ENCODE measurements around the gene HLCS.

Gene HLCS

DNA sequence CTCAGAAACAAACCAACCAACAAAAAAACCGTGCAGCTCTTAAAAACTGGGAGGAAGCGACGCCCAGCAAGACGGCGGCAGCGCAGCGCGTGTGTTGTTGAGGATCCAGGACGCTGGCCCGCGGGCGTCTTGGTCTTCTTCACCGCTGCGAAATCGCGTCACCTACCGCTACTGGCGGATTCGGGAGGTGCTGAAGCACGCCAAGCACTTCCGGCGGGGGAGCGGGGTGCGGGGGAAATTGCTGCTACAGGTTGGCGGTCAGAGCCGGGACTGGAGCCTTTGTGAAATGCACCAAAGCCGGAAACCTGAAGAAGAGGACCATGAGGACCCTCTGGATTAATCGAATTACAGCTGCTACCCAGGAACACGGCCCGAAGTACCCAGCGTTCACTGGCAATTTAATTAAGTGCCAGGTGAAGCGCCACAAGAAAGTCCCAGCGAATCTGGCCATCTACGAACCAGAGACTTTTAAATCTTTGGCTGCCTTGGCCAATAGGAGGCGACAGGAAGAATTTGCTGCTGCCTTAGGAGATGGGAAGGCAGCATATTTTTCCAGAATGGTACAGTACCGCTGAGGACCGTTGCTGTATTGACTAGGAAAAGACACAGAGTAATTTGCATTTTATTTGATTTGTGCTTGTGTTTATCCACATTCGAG lies 28.2 kb upstream of the HLCS start (continued):
- TF ChIP-seq ZNF394 (tag by site-specific recombination; IDR thresholded peaks at IDR 0.05; ENCODE audit: borderline replicate concordance) = no peak

DNA sequence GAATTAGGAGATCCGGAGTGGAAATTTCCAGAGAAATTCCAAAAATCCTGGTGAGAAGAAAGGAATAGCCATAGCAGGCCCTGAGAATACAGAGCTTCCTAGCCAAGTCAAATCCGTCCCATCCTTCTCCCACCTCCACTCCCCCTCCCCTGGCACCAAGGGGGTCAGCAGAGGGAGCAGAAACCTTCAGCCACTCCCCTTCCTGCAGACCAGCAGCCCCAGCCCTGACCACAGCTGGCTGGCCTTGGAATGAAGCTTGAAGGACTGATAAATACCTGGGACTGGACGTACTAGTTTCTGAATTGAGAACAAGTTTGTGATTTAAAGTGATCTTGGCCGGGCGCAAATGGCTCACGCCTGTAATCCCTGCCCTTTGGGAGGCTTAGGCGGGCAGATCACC lies 26.2 kb upstream of the HLCS start:
- no peaks in the 10 kb centered on the region for H3K9me3 ChIP-seq (ENCODE audit: control insufficient read depth, insufficient read depth, low read depth, low read length)
- no peak overlapping the region for H3K27ac ChIP-seq (ENCODE audit: extremely low read depth, low read depth, low read length)
- no peaks in the 10 kb centered on the region for H3K4me1 ChIP-seq (ENCODE audit: control insufficient read depth, insufficient read depth, low read length)
- ChIA-PET CTCF (interaction anchor here (0.6 to 2.9 kb wide), 3 partner anchors 10 to 83 kb away, joined by 3 to 8 read pairs (median 5); no protein-coding TSS in a partner anchor), POLR2A (no interaction called here)
- H3K36me3 ChIP-seq (ENCODE audit: control insufficient read depth in 2 of 2, insufficient read depth in 1 of 2, low read length in 2 of 2) = no peaks in the 10 kb centered on the region
- TF ChIP-seq GLI4 (tag by site-specific recombination; IDR thresholded peaks at IDR 0.05) (no peak), ZNF555 (tag by site-specific recombination; conservative IDR thresholded peaks at IDR 0.05) (no peak), ZBTB1 (tag by site-specific recombination; IDR thresholded peaks at IDR 0.05) (no peak), ZFP37 (tag by site-specific recombination; IDR thresholded peaks at IDR 0.05) (no peak), ZNF366 (tag by site-specific recombination; conservative IDR thresholded peaks at IDR 0.05) (no peak), ZNF600 (tag by site-specific recombination; IDR thresholded peaks at IDR 0.05) (no peak), ZNF184 (tag by site-specific recombination; IDR thresholded peaks at IDR 0.05) (no peak), ZNF18 (tag by site-specific recombination; IDR thresholded peaks at IDR 0.05) (no peak)
- TF ChIP-seq, protein P1, sequence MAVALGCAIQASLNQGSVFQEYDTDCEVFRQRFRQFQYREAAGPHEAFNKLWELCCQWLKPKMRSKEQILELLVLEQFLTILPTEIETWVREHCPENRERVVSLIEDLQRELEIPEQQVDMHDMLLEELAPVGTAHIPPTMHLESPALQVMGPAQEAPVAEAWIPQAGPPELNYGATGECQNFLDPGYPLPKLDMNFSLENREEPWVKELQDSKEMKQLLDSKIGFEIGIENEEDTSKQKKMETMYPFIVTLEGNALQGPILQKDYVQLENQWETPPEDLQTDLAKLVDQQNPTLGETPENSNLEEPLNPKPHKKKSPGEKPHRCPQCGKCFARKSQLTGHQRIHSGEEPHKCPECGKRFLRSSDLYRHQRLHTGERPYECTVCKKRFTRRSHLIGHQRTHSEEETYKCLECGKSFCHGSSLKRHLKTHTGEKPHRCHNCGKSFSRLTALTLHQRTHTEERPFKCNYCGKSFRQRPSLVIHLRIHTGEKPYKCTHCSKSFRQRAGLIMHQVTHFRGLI (tag by site-specific recombination; IDR thresholded peaks at IDR 0.05) = no peak
- TF ChIP-seq, protein P2, sequence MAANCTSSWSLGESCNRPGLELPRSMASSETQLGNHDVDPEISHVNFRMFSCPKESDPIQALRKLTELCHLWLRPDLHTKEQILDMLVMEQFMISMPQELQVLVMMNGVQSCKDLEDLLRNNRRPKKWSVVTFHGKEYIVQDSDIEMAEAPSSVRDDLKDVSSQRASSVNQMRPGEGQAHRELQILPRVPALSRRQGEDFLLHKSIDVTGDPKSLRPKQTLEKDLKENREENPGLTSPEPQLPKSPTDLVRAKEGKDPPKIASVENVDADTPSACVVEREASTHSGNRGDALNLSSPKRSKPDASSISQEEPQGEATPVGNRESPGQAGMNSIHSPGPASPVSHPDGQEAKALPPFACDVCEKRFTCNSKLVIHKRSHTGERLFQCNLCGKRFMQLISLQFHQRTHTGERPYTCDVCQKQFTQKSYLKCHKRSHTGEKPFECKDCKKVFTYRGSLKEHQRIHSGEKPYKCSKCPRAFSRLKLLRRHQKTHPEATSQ (tag by site-specific recombination; IDR thresholded peaks at IDR 0.05) = no peak
- TF ChIP-seq, protein P3, sequence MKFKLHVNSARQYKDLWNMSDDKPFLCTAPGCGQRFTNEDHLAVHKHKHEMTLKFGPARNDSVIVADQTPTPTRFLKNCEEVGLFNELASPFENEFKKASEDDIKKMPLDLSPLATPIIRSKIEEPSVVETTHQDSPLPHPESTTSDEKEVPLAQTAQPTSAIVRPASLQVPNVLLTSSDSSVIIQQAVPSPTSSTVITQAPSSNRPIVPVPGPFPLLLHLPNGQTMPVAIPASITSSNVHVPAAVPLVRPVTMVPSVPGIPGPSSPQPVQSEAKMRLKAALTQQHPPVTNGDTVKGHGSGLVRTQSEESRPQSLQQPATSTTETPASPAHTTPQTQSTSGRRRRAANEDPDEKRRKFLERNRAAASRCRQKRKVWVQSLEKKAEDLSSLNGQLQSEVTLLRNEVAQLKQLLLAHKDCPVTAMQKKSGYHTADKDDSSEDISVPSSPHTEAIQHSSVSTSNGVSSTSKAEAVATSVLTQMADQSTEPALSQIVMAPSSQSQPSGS (tag by site-specific recombination; IDR thresholded peaks at IDR 0.05; ENCODE audit: low read depth) = no peak
- H3K4me3 ChIP-seq (ENCODE audit: low read depth, low read length) = no peak overlapping the region

DNA sequence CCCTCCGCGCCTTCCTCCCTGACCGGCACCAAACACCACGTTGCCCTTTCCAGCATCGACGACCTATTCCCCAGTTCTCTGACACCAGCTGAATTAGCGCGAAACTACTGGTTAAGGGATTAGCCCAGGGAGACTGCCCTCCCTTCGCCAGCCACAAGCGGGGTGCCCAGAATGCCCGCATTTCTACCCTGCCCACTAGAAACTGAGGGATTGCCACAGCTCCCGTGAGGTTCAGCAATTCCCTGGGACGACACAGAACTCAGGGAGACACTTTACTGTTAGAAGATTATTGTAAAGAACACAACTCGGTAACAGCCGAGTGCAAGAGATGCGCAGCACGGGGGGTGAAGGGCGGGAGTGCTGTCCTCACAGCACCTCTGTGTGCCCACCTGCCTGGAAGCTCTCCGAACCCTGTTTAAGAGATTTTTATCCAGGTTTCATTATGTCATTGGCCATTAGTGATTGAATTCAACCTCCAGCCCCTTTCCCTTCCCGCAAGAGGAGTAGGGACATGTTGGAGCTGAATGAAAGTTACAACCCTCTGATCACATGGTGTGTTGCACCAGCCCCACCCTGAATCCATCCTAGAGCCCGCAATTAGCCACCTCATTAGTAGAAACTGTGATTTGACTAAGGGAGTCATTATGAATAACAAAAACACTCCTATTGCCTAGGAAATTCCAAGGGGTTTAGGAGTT lies 24.2 kb upstream of the HLCS start:
- no peaks in the 10 kb centered on the region for H3K36me3 ChIP-seq (ENCODE audit: control insufficient read depth in 2 of 2, insufficient read depth in 1 of 2, low read length in 2 of 2)
- no peaks in the 10 kb centered on the region for H3K4me1 ChIP-seq (ENCODE audit: control insufficient read depth, insufficient read depth, low read length)
- no peaks in the 10 kb centered on the region for H3K9me3 ChIP-seq (ENCODE audit: control insufficient read depth, insufficient read depth, low read depth, low read length)
- H3K27ac ChIP-seq (ENCODE audit: extremely low read depth, low read depth, low read length) = peak overlapping the region; percentile 77
- CTCF ChIA-PET = interaction anchor here (0.5 to 3.5 kb wide), 22 partner anchors 8 to 807 kb away, joined by 3 to 36 read pairs (median 4); partner anchors contain the start of genes HLCS and RIPPLY3
- H3K4me3 ChIP-seq (ENCODE audit: low read depth, low read length) = peak overlapping the region; percentile 31
- POLR2A ChIA-PET = interaction anchor here (1.0 to 1.6 kb wide), 3 partner anchors 17 to 24 kb away, joined by 4 to 14 read pairs (median 4); partner anchors contain the start of gene HLCS
- TF ChIP-seq ZNF341 (tag by site-specific recombination; IDR thresholded peaks at IDR 0.05; ENCODE audit: low read depth) (0 out of 2 replicates have a peak, but pooled peaks have one; percentile 16), ZNF184 (tag by site-specific recombination; IDR thresholded peaks at IDR 0.05) (no peak), ZNF530 (tag by site-specific recombination; IDR thresholded peaks at IDR 0.05; ENCODE audit: low read depth) (peak; percentile 83), ZNF335 (tag by site-specific recombination; conservative IDR thresholded peaks at IDR 0.05) (peak; percentile 62), ZNF202 (tag by site-specific recombination; IDR thresholded peaks at IDR 0.05; ENCODE audit: borderline replicate concordance) (no peak), SP7 (tag by site-specific recombination; IDR thresholded peaks at IDR 0.05) (peak; percentile 31; the same call in 1 of the 2 replicates), HOXA7 (CRISPR knock-in tag; IDR thresholded peaks at IDR 0.05; ENCODE audit: borderline replicate concordance) (no peak), GLI2 (tag by site-specific recombination; IDR thresholded peaks at IDR 0.05; ENCODE audit: borderline replicate concordance, low read depth) (0 out of 2 replicates have a peak, but pooled peaks have one; percentile 15), ZNF548 (tag by site-specific recombination; IDR thresholded peaks at IDR 0.05) (0 out of 2 replicates have a peak, but pooled peaks have one; percentile 23), ZNF121 (tag by site-specific recombination; IDR thresholded peaks at IDR 0.05) (no peak), ZSCAN23 (tag by site-specific recombination; IDR thresholded peaks at IDR 0.05) (peak; percentile 58; the same call in 1 of the 2 replicates)
- TF ChIP-seq, protein P4, sequence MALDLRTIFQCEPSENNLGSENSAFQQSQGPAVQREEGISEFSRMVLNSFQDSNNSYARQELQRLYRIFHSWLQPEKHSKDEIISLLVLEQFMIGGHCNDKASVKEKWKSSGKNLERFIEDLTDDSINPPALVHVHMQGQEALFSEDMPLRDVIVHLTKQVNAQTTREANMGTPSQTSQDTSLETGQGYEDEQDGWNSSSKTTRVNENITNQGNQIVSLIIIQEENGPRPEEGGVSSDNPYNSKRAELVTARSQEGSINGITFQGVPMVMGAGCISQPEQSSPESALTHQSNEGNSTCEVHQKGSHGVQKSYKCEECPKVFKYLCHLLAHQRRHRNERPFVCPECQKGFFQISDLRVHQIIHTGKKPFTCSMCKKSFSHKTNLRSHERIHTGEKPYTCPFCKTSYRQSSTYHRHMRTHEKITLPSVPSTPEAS (tag by site-specific recombination; IDR thresholded peaks at IDR 0.05) = no peak
